Panc1 (cell line): ENCODE data around the gene TTLL5. TPM values are rescaled to one million over a fixed set of nuclear protein-coding genes. Genes with fewer than 3 reads are reported as not detected.

ENCODE experiments used
- ATAC-seq: fragments of 200-7000 bp; cut with Tn5 transposase; 2 replicates; pipeline ENCODE4 v1.9.1; 2020; ENCODE audit warnings: mild to moderate bottlenecking, moderate library complexity
- BruUV-seq: library from RNA; stranded (reverse); fragments of 400-500 nt; replicated peaks from 2 replicates; lab custom pipeline; 2021; lab: Mats Ljungman, UMichigan
- CTCF ChIA-PET: fragments of 300-600 bp; sonication (Branson Sonifier 250); formaldehyde crosslinking; loops from one replicate; lab custom pipeline; 2022; ENCODE audit warnings: antibody characterized with exemption; lab: Charles Lee
- POLR2A ChIA-PET: fragments of 300-600 bp; sonication (Branson Sonifier 250); formaldehyde crosslinking; loops from one replicate; lab custom pipeline; 2022; ENCODE audit warnings: antibody characterized with exemption; lab: Charles Lee
- DNase-seq: peaks from one replicate; pipeline ENCODE4 v3.0.0-alpha.2; 2010; ENCODE audit warnings: low read depth, low spot score
- H3K27ac ChIP-seq: 2 replicates; pipeline ENCODE4 v1.5.1; 2011; ENCODE audit warnings: mild to moderate bottlenecking, low read length, inconsistent platforms
- H3K27me3 ChIP-seq: fragments of 200-500 bp; sonication (Bioruptor generic); 2 replicates; pipeline ENCODE4 v1.6.0; 2014; ENCODE audit warnings: low read length, inconsistent platforms; ENCODE audit not compliant: control insufficient read depth, insufficient read depth
- H3K36me3 ChIP-seq: fragments of 200-500 bp; sonication (Bioruptor generic); 2 replicates; pipeline ENCODE4 v1.5.1; 2014; ENCODE audit warnings: inconsistent platforms, mild to moderate bottlenecking, low read length, moderate library complexity; ENCODE audit not compliant: control insufficient read depth, insufficient read depth
- H3K4me1 ChIP-seq: 2 replicates; pipeline ENCODE4 v1.5.1; 2011; ENCODE audit warnings: inconsistent platforms, mild to moderate bottlenecking, low read length, moderate library complexity; ENCODE audit not compliant: control insufficient read depth, insufficient read depth
- H3K4me3 ChIP-seq, 2 experiments: 2 replicates each; pipeline ENCODE4 v1.5.1; 2011 to 2012; ENCODE audit warnings: low read depth in 2 of 2, low read length in 2 of 2, mild to moderate bottlenecking in 2 of 2, inconsistent platforms in 1 of 2, moderate library complexity in 1 of 2
- H3K9me3 ChIP-seq: fragments of 200-500 bp; sonication (Bioruptor generic); 2 replicates; pipeline ENCODE4 v1.5.1; 2014; ENCODE audit warnings: low read depth, mild to moderate bottlenecking, inconsistent platforms, low read length, moderate library complexity; ENCODE audit not compliant: control insufficient read depth, insufficient read depth
- CTCF ChIP-seq: fragments of 450-650 bp; IDR thresholded peaks from 2 replicates; pipeline ENCODE4 v1.5.1; 2017; ENCODE audit warnings: mild to moderate bottlenecking
- POLR2AphosphoS5 ChIP-seq: IDR thresholded peaks from 2 replicates; pipeline ENCODE4 v1.6.1; 2012; ENCODE audit warnings: mild to moderate bottlenecking, low read depth, low read length, moderate library complexity
- REST ChIP-seq, 2 experiments: IDR thresholded peaks; 2 replicates each; pipeline ENCODE4 v1.6.1; 2011 to 2012; ENCODE audit warnings: low read depth in 2 of 2, control low read depth in 1 of 2, low read length in 1 of 2, mild to moderate bottlenecking in 1 of 2, moderate library complexity in 1 of 2; ENCODE audit not compliant: insufficient read depth in 1 of 2
- SIN3A ChIP-seq: IDR thresholded peaks from 2 replicates; pipeline ENCODE4 v1.6.1; 2012; ENCODE audit warnings: low read depth, mild to moderate bottlenecking, low read length, moderate library complexity, borderline replicate concordance; ENCODE audit not compliant: insufficient read depth
- TCF7L2 ChIP-seq: IDR thresholded peaks from 2 replicates; pipeline ENCODE4 v1.6.1; 2011; ENCODE audit warnings: mild to moderate bottlenecking, low read depth, low read length, inconsistent platforms
- in situ Hi-C: cut with HindIII; loops from 2 replicates; pipeline ENCODE4 v1.10.0; 2016; ENCODE audit warnings: low sequenced_read_pairs, low pct_unique_long_range_greater_than_20kb
- intact Hi-C: fragments of 100-400 bp; cut with micrococcal nuclease; formaldehyde crosslinking; loops from one replicate; pipeline ENCODE4 v1.10.0; 2022; ENCODE audit not compliant: unreplicated experiment
- total RNA-seq: library from RNA; stranded (reverse); gene quantifications from one replicate; pipeline ENCODE4 v1.2.1, GENCODE V29; 2021; ENCODE audit not compliant: unreplicated experiment

TTLL5 gene
- total RNA-seq, 1 experiment from 2014 or later, result 23.5 TPM

- TF ChIP-seq SIN3A (no peak), TCF7L2 (no peak)
- ChIA-PET POLR2A (no interaction called here), CTCF (no interaction called here)
- H3K27ac ChIP-seq, result no peak overlapping the region
- no peaks in the 10 kb centered on the region for H3K36me3 ChIP-seq
- intact Hi-C loops (no loop called here), in situ Hi-C loops (no loop called here)
- H3K4me1 ChIP-seq, result no peaks in the 10 kb centered on the region
- ATAC-seq, result no peak
- BruUV-seq, result no TSS peak
- H3K4me3 ChIP-seq, result no peak overlapping the region
- DNase-seq, result no peak
- no peaks in the 10 kb centered on the region for H3K27me3 ChIP-seq
- no peaks in the 10 kb centered on the region for H3K9me3 ChIP-seq
Observed at GRCh38 chr14:75807667-75808360, 146.8 kb downstream of the TTLL5 start.

GRCh38 chr14:75811136-75811829 lies 150.2 kb downstream of the TTLL5 start:
- Histone ChIP-seq H3K4me3 (no peak overlapping the region), H3K9me3 (no peaks in the 10 kb centered on the region), H3K27ac (no peak overlapping the region), H3K36me3 (no peaks in the 10 kb centered on the region), H3K27me3 (no peaks in the 10 kb centered on the region), H3K4me1 (no peaks in the 10 kb centered on the region)
- intact Hi-C loops, result no loop called here
- TF ChIP-seq SIN3A (no peak), POLR2AphosphoS5 (no peak), REST (IDR thresholded peaks at IDR 0.05; ENCODE audit: insufficient read depth in 1 of 2, low read depth in 2 of 2, low read length in 1 of 2) (no peak), TCF7L2 (no peak), CTCF (no peak)
- BruUV-seq, result no TSS peak
- ChIA-PET POLR2A (no interaction called here), CTCF (no interaction called here)
- DNase-seq (no peak), ATAC-seq (no peak)
- in situ Hi-C loops, result no loop called here
